A673 (cell line): ENCODE measurements around the gene PTPRK. TPM values are rescaled to one million over a fixed set of nuclear protein-coding genes. Genes with fewer than 3 reads are reported as not detected.

ENCODE experiments used
- BruUV-seq: library from RNA; stranded (reverse); fragments of 400-500 nt; replicated peaks from 2 replicates; lab custom pipeline; 2021; lab: Mats Ljungman, UMichigan
- CTCF ChIA-PET: fragments of 300-600 bp; sonication (Branson Sonifier 250); formaldehyde crosslinking; loops from one replicate; lab custom pipeline; 2022; ENCODE audit warnings: antibody characterized with exemption; lab: Charles Lee
- POLR2A ChIA-PET: fragments of 300-600 bp; sonication (Branson Sonifier 250); formaldehyde crosslinking; loops from one replicate; lab custom pipeline; 2022; ENCODE audit warnings: antibody characterized with exemption; ENCODE audit not compliant: low non-redundant PET; lab: Charles Lee
- DNase-seq: peaks from one replicate; pipeline ENCODE4 v3.0.0-alpha.2; 2015; ENCODE audit warnings: low spot score
- H3K27ac ChIP-seq: fragments of 200-600 bp; sonication (generic); 2 replicates; pipeline ENCODE4 v1.5.1; 2016; ENCODE audit warnings: mixed run types, low read depth, mild to moderate bottlenecking, mixed read lengths, antibody characterized with exemption, low read length; ENCODE audit not compliant: poor library complexity, severe bottlenecking
- H3K27me3 ChIP-seq: fragments of 200-600 bp; sonication (generic); replicated peaks from 2 replicates; pipeline ENCODE4 v1.6.1; 2017; ENCODE audit warnings: mixed run types, low read depth, mild to moderate bottlenecking, mixed read lengths, antibody characterized with exemption, low read length; ENCODE audit not compliant: insufficient read depth, poor library complexity
- H3K36me3 ChIP-seq: fragments of 200-600 bp; sonication (generic); 2 replicates; pipeline ENCODE4 v1.6.1; 2016; ENCODE audit warnings: mixed run types, mild to moderate bottlenecking, mixed read lengths, antibody characterized with exemption, low read length; ENCODE audit not compliant: insufficient read depth, poor library complexity, severe bottlenecking
- H3K4me1 ChIP-seq: fragments of 200-600 bp; sonication (generic); 2 replicates; pipeline ENCODE4 v1.6.1; 2017; ENCODE audit warnings: mixed run types, mild to moderate bottlenecking, mixed read lengths, antibody characterized with exemption, low read length; ENCODE audit not compliant: insufficient read depth, poor library complexity, severe bottlenecking
- H3K4me3 ChIP-seq: fragments of 200-600 bp; sonication (generic); 2 replicates; pipeline ENCODE4 v1.5.1; 2016; ENCODE audit warnings: low read depth, mixed run types, mild to moderate bottlenecking, mixed read lengths, low read length; ENCODE audit not compliant: poor library complexity, severe bottlenecking
- H3K9me3 ChIP-seq: fragments of 200-600 bp; sonication (generic); 2 replicates; pipeline ENCODE4 v1.6.1; 2016; ENCODE audit warnings: mixed run types, low read depth, mild to moderate bottlenecking, mixed read lengths, antibody characterized with exemption, low read length; ENCODE audit not compliant: poor library complexity, severe bottlenecking
- EZH2 ChIP-seq: fragments of 200-600 bp; sonication (generic); IDR thresholded peaks from 2 replicates; pipeline ENCODE4 v1.6.1; 2017; ENCODE audit warnings: borderline replicate concordance, low read depth, mild to moderate bottlenecking, mixed read lengths, antibody characterized with exemption, low read length; ENCODE audit not compliant: poor library complexity, severe bottlenecking
- intact Hi-C: fragments of 100-400 bp; cut with micrococcal nuclease; formaldehyde crosslinking; loops from one replicate; pipeline ENCODE4 v1.10.0; 2022; ENCODE audit not compliant: unreplicated experiment
- total RNA-seq: library from RNA; stranded (reverse); gene quantifications from 2 replicates; pipeline ENCODE4 v1.2.3, GENCODE V29; 2021
- TF ChIP-seq, protein P1 (sequence below): fragments of 300-800, 200-600 bp; sonication (generic); conservative IDR thresholded peaks from 2 replicates; pipeline ENCODE4 v1.5.1; 2017; ENCODE audit warnings: low read depth, mild to moderate bottlenecking, antibody characterized with exemption, low read length, moderate library complexity, mixed read lengths

Gene PTPRK
- total RNA-seq, 1 experiment from 2014 or later = 77.3 TPM

- TF ChIP-seq EZH2 = no peak
- TF ChIP-seq, protein P1, sequence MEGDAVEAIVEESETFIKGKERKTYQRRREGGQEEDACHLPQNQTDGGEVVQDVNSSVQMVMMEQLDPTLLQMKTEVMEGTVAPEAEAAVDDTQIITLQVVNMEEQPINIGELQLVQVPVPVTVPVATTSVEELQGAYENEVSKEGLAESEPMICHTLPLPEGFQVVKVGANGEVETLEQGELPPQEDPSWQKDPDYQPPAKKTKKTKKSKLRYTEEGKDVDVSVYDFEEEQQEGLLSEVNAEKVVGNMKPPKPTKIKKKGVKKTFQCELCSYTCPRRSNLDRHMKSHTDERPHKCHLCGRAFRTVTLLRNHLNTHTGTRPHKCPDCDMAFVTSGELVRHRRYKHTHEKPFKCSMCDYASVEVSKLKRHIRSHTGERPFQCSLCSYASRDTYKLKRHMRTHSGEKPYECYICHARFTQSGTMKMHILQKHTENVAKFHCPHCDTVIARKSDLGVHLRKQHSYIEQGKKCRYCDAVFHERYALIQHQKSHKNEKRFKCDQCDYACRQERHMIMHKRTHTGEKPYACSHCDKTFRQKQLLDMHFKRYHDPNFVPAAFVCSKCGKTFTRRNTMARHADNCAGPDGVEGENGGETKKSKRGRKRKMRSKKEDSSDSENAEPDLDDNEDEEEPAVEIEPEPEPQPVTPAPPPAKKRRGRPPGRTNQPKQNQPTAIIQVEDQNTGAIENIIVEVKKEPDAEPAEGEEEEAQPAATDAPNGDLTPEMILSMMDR = no peak
- Histone ChIP-seq H3K36me3 (no peaks in the 10 kb centered on the region), H3K9me3 (no peaks in the 10 kb centered on the region), H3K4me1 (peaks cover 48% of the 10 kb centered on the region), H3K4me3 (no peak overlapping the region), H3K27ac (no peak overlapping the region), H3K27me3 (no peaks in the 10 kb centered on the region)
- intact Hi-C loops = no loop called here
- CTCF ChIA-PET = no interaction called here
- no peak for DNase-seq
- BruUV-seq = no TSS peak
- POLR2A ChIA-PET = interaction anchor here (0.7 kb wide), 1 partner anchor 821 kb away, joined by 5 read pairs; no protein-coding TSS in a partner anchor
Measured at GRCh38 chr6:128499079-128499731, 21.2 kb downstream of the PTPRK start.

DNA sequence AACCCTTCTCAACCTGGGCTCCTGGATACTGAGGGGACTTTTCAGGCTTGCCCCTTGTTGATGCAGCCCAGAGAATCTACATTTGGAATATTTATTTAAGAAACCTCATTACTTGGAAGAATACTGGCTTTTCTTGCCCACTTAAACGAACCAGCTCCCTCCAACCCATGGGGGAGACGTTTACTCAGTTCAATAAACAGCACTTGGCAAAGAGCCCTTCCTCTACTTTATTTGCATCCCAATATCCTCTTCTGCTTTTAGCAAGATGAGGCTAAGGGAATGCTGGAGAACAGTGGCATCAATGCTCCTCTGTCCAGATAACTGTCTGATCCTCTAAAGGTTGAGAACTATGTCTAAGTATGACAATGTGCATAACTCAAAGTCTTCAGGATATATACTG, 22.2 kb downstream of the PTPRK start:
- TF ChIP-seq, protein P1 = no peak
- TF ChIP-seq EZH2 = no peak
- H3K4me1 ChIP-seq = peaks cover 49% of the 10 kb centered on the region
- H3K36me3 ChIP-seq = no peaks in the 10 kb centered on the region
- DNase-seq = no peak
- H3K4me3 ChIP-seq = no peak overlapping the region
- ChIA-PET CTCF (no interaction called here), POLR2A (no interaction called here)
- no peaks in the 10 kb centered on the region for H3K27me3 ChIP-seq
- intact Hi-C loops = no loop called here
- no peaks in the 10 kb centered on the region for H3K9me3 ChIP-seq
- H3K27ac ChIP-seq = no peak overlapping the region
- no TSS peak for BruUV-seq

GRCh38 chr6:128495536-128496333, 24.7 kb downstream of the PTPRK start:
- H3K27me3 ChIP-seq = no peaks in the 10 kb centered on the region
- no peak for DNase-seq
- H3K4me1 ChIP-seq = peaks cover 53% of the 10 kb centered on the region
- TF ChIP-seq, protein P1 = no peak
- no peak for TF ChIP-seq EZH2
- CTCF ChIA-PET = no interaction called here
- H3K27ac ChIP-seq = no peak overlapping the region
- intact Hi-C loops = no loop called here
- BruUV-seq = no TSS peak
- H3K9me3 ChIP-seq = no peaks in the 10 kb centered on the region
- POLR2A ChIA-PET = no interaction called here
- no peak overlapping the region for H3K4me3 ChIP-seq
- H3K36me3 ChIP-seq = no peaks in the 10 kb centered on the region
